ENCODE data around the gene RNF213.

- no peak for TF ChIP-seq CTCF (IDR thresholded peaks at IDR 0.05; ENCODE audit: insufficient read depth, low read length)
- TF ChIP-seq REST (IDR thresholded peaks at IDR 0.05; ENCODE audit: insufficient replicate concordance, low read depth): no peak
- no peak for TF ChIP-seq POLR2AphosphoS5 (IDR thresholded peaks at IDR 0.05; ENCODE audit: low read depth)
Observed at GRCh38 chr17:80416260-80416939, 155.7 kb downstream of the RNF213 start.
